ENCODE results near the gene TIAM2.
A peak's percentile ranks its signal among the peaks of the same experiment; 100 is the strongest.

TIAM2 gene

DNA sequence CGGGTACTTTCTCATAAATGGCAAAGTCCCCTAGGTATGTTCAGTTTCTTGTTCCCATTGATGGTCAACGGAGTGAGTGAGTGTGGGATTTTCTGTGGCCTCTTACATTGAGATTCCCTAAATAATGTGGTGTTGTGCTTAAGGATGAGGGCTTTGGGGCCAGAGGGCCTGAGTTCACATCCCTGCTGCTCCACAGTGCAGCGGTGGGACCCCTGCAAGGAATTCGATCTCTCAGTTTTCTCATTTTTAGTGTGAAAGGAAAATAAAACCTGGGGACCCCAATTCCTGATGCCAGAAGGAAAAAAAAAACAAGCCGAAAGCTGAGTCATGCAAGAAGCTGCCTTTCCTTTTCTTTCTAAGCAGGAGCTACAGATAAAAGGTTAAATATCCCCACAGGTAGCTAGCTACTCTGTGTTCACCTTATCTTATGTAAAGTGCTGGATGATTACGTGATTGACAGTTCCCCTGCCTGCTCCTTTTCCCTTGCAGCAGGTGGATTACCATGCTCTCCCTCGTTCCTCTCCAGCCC, 148.5 kb downstream of the TIAM2 start:
- Histone ChIP-seq H3K27me3 (replicated peaks; ENCODE audit: control insufficient read depth, insufficient read depth, low read length) (no peaks in the 10 kb centered on the region), H3K36me3 (ENCODE audit: control insufficient read depth, insufficient read depth, low read length) (no peaks in the 10 kb centered on the region), H3K4me3 (replicated peaks; ENCODE audit: low read depth, low read length) (no peak overlapping the region)
- TF ChIP-seq, protein P1, sequence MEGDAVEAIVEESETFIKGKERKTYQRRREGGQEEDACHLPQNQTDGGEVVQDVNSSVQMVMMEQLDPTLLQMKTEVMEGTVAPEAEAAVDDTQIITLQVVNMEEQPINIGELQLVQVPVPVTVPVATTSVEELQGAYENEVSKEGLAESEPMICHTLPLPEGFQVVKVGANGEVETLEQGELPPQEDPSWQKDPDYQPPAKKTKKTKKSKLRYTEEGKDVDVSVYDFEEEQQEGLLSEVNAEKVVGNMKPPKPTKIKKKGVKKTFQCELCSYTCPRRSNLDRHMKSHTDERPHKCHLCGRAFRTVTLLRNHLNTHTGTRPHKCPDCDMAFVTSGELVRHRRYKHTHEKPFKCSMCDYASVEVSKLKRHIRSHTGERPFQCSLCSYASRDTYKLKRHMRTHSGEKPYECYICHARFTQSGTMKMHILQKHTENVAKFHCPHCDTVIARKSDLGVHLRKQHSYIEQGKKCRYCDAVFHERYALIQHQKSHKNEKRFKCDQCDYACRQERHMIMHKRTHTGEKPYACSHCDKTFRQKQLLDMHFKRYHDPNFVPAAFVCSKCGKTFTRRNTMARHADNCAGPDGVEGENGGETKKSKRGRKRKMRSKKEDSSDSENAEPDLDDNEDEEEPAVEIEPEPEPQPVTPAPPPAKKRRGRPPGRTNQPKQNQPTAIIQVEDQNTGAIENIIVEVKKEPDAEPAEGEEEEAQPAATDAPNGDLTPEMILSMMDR (IDR thresholded peaks at IDR 0.05; ENCODE audit: insufficient read depth, low read length, poor library complexity, severe bottlenecking) = no peak
- DNase-seq (ENCODE audit: extremely low read depth, insufficient read length) = no peak

DNA sequence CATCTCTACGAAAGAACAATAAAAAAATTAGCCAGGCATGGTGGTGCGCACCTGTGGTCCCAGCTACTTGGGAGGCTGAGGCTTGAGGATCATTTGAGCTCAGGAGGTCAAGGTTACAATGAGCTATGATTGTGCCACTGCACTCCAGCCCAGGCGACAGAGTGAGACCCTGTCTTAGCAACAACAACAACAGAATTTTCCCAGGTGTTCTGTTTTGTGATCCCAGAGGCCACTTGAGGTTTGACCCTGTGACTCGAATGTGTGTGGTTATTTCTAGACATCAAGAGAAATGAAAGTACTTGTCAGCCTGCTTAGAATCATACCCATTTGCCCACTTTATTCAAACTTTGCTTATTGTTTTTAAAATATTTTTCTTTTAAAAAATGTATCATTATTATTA, 151.1 kb downstream of the TIAM2 start:
- no peaks in the 10 kb centered on the region for H3K36me3 ChIP-seq (ENCODE audit: control insufficient read depth, insufficient read depth, low read length)

DNA sequence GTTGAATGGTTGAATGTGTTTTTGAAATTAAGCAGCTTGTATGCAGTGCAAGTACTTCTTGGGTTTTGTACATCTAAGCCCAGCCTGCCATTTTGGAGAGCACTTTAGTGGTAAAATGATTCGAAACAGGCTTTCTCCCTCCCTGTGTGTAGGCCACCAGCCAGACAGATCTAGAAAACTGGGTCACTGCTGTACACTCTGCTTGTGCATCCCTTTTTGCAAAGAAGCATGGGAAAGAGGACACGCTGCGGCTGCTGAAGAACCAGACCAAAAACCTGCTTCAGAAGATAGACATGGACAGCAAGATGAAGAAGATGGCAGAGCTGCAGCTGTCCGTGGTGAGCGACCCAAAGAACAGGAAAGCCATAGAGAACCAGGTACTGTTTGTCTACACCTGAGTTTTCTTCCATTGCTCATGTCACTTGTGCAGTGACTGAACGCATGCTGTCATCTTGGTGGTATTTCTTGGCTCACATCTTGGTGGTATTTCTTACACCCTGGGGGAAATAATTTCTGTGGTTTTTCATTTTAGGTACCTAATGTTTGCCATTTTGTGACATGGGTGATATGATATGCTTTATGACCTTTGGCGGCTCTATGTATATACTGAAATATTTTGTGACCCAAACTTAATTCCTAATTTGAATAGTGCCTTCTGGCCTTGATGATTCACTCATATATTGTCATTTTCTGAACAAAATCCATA, 153.0 kb downstream of the TIAM2 start:
- H3K36me3 ChIP-seq (ENCODE audit: control insufficient read depth, insufficient read depth, low read length) = no peaks in the 10 kb centered on the region
- DNase-seq (ENCODE audit: extremely low read depth, insufficient read length) = no peak
- no peak overlapping the region for H3K4me3 ChIP-seq (replicated peaks; ENCODE audit: low read depth, low read length)
- TF ChIP-seq, protein P1 (IDR thresholded peaks at IDR 0.05; ENCODE audit: insufficient read depth, low read length, poor library complexity, severe bottlenecking) = no peak
- H3K27me3 ChIP-seq (replicated peaks; ENCODE audit: control insufficient read depth, insufficient read depth, low read length) = no peaks in the 10 kb centered on the region

More for the DNA sequence above, 151.1 kb downstream of the TIAM2 start:
- DNase-seq (ENCODE audit: extremely low read depth, insufficient read length) = no peak
- H3K27me3 ChIP-seq (replicated peaks; ENCODE audit: control insufficient read depth, insufficient read depth, low read length) = no peaks in the 10 kb centered on the region
- no peak overlapping the region for H3K4me3 ChIP-seq (replicated peaks; ENCODE audit: low read depth, low read length)
- TF ChIP-seq, protein P1 (IDR thresholded peaks at IDR 0.05; ENCODE audit: insufficient read depth, low read length, poor library complexity, severe bottlenecking) = no peak

DNA sequence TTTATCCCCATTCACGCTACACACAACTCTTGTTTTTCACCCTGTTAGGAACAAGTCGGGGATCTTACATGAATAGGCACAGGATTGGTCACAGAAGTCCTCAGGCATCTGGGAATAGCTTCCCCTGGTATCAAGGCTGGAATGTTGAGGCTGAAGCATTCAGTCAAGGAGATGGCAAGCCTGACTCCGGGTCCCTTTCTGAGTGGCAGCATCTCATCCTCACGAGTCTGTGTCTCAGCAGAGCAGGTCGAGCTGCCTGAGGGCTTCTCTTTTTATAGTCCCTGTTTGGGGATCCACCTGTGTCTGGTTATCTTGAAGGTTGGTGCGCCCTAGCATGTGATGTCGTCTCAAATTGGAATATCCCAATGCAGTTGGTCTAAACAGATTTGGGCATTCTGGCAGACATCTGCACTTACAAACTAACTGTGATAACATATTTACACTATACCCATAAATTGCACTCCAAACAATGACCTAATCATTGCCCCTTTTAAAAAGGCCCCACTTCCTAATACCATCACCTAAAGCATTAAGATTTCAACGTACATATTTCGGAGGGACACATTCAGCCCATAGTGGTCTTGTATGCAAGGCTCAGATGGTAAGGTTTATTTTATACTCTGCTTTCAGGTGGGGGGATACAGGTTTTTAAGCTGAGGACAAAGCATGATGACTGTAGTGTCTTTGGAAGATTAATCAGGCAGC, 156.0 kb downstream of the TIAM2 start:
- H3K36me3 ChIP-seq (ENCODE audit: control insufficient read depth, insufficient read depth, low read length) = no peaks in the 10 kb centered on the region
- no peaks in the 10 kb centered on the region for H3K27me3 ChIP-seq (replicated peaks; ENCODE audit: control insufficient read depth, insufficient read depth, low read length)
- TF ChIP-seq, protein P1 (IDR thresholded peaks at IDR 0.05; ENCODE audit: insufficient read depth, low read length, poor library complexity, severe bottlenecking) = no peak
- no peak for DNase-seq (ENCODE audit: extremely low read depth, insufficient read length)
- no peak overlapping the region for H3K4me3 ChIP-seq (replicated peaks; ENCODE audit: low read depth, low read length)

DNA sequence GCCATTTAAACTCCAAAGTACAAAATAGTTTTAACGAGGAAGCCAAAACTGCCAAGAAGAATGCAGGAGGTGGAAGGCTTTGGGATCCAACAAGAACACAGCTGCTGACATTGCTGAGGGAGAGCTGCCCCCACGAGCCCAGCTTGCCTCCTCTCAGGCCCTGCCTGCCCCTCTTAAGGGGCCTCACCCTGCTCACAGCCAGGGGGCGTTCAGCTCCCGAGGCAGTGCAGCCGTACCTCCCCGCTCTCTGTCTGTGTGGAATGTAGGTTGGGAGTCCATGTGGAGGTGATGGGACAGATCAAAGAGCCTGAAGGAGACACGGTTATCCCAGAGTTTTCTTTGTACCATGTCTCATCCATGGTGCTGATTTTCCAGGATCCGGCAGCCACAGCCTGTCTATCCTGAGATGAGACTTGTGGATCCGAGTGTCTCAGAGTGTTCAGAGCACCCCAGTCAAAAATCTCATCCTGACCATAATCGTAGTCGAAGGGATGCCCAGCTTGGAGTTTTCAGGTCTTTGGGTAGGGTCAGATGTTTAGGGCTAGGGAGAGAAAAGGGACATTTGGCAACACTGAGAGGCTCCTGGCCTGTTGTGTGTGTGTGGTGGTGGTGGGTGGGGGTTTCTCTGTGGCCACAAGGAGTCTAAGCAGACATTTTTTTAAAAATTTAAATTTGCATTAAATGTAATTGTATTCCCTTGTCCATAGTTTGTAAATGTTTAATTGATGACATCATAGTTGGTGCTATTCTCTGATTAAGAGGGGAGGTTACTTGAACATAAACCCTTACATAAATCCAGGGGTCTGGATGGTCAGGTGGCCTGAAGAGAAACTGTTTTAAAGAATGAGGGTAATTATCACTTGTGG, 157.3 kb downstream of the TIAM2 start:
- Histone ChIP-seq H3K4me3 (replicated peaks; ENCODE audit: low read depth, low read length) (no peak overlapping the region), H3K27me3 (replicated peaks; ENCODE audit: control insufficient read depth, insufficient read depth, low read length) (no peaks in the 10 kb centered on the region), H3K36me3 (ENCODE audit: control insufficient read depth, insufficient read depth, low read length) (no peaks in the 10 kb centered on the region)
- TF ChIP-seq, protein P1 (IDR thresholded peaks at IDR 0.05; ENCODE audit: insufficient read depth, low read length, poor library complexity, severe bottlenecking) = peak; percentile 46
- no peak for DNase-seq (ENCODE audit: extremely low read depth, insufficient read length)

Data from GM06990 (cell line).